MM.1S (cell line): ENCODE data around the gene SORCS2.

Source experiments
- DNase-seq: peaks from one replicate; pipeline ENCODE4 v3.0.0-alpha.2; 2015
- H2AFZ ChIP-seq: fragments of 300-600 bp; sonication (generic); 2 replicates; pipeline ENCODE4 v1.6.0; 2016; ENCODE audit warnings: antibody characterized with exemption, low read length
- H3F3A ChIP-seq: fragments of 300-600 bp; sonication (generic); 2 replicates; pipeline ENCODE4 v1.6.1; 2016; ENCODE audit warnings: mild to moderate bottlenecking, antibody characterized with exemption, low read length, moderate library complexity, mixed read lengths; ENCODE audit not compliant: insufficient read depth
- H3K27ac ChIP-seq: fragments of 300-600 bp; sonication (generic); 2 replicates; pipeline ENCODE4 v1.5.1; 2016; ENCODE audit warnings: mild to moderate bottlenecking, low read length
- H3K27me3 ChIP-seq: fragments of 300-600 bp; sonication (generic); replicated peaks from 2 replicates; pipeline ENCODE4 v1.6.0; 2016; ENCODE audit warnings: low read length; ENCODE audit not compliant: insufficient read depth
- H3K36me3 ChIP-seq: fragments of 300-600 bp; sonication (generic); replicated peaks from 2 replicates; pipeline ENCODE4 v1.6.1; 2016; ENCODE audit warnings: mild to moderate bottlenecking, low read length, mixed read lengths; ENCODE audit not compliant: insufficient read depth
- H3K4me1 ChIP-seq: fragments of 300-600 bp; sonication (generic); 2 replicates; pipeline ENCODE4 v1.6.1; 2016; ENCODE audit warnings: low read length, mixed read lengths
- H3K4me2 ChIP-seq: fragments of 300-600 bp; sonication (generic); 2 replicates; pipeline ENCODE4 v1.6.0; 2016; ENCODE audit warnings: low read depth, low read length
- H3K4me3 ChIP-seq: fragments of 300-600 bp; sonication (generic); 2 replicates; pipeline ENCODE4 v1.5.1; 2016; ENCODE audit warnings: low read length, mixed read lengths
- H3K79me2 ChIP-seq: fragments of 300-600 bp; sonication (generic); 2 replicates; pipeline ENCODE4 v1.6.1; 2016; ENCODE audit warnings: mixed run types, low read length, mixed read lengths
- H3K9ac ChIP-seq: fragments of 300-600 bp; sonication (generic); 2 replicates; pipeline ENCODE4 v1.6.1; 2016; ENCODE audit warnings: low read length, mixed read lengths
- H3K9me2 ChIP-seq: fragments of 300-600 bp; sonication (generic); replicated peaks from 2 replicates; pipeline ENCODE4 v1.6.1; 2016; ENCODE audit warnings: mild to moderate bottlenecking, low read length, mixed read lengths; ENCODE audit not compliant: insufficient read depth
- H3K9me3 ChIP-seq: fragments of 300-600 bp; sonication (generic); replicated peaks from 2 replicates; pipeline ENCODE4 v1.6.1; 2016; ENCODE audit warnings: mild to moderate bottlenecking, low read length, mixed read lengths; ENCODE audit not compliant: insufficient read depth
- H4K20me1 ChIP-seq: fragments of 300-600 bp; sonication (generic); 2 replicates; pipeline ENCODE4 v1.6.1; 2016; ENCODE audit warnings: mild to moderate bottlenecking, low read length, moderate library complexity, mixed read lengths; ENCODE audit not compliant: insufficient read depth
- CTCF ChIP-seq: fragments of 300-600 bp; sonication (generic); IDR thresholded peaks from 2 replicates; pipeline ENCODE4 v1.5.1; 2016; ENCODE audit warnings: antibody characterized with exemption, low read length, mixed read lengths
- EZH2 ChIP-seq: fragments of 300-600 bp; sonication (generic); optimal IDR thresholded peaks from 2 replicates; pipeline ENCODE3; 2017; ENCODE audit warnings: low read depth, mild to moderate bottlenecking, antibody characterized with exemption, low read length, mixed read lengths
- EZH2phosphoT487 ChIP-seq: fragments of 300-600 bp; sonication (generic); IDR thresholded peaks from 2 replicates; pipeline ENCODE4 v1.6.1; 2018; ENCODE audit warnings: antibody characterized with exemption, low read length

The SORCS2 gene

GRCh38 chr4:7652906-7653305, 460.6 kb downstream of the SORCS2 start:
- peaks cover 93% of the 10 kb centered on the region for H3K27me3 ChIP-seq
- H3F3A ChIP-seq, result no peaks in the 10 kb centered on the region
- no peaks in the 10 kb centered on the region for H3K9me2 ChIP-seq
- no peak overlapping the region for H3K9ac ChIP-seq
- no peak overlapping the region for H2AFZ ChIP-seq
- TF ChIP-seq CTCF, result no peak
- TF ChIP-seq EZH2, result no peak
- TF ChIP-seq EZH2phosphoT487, result no peak
- no peak overlapping the region for H3K4me3 ChIP-seq
- no peaks in the 10 kb centered on the region for H3K36me3 ChIP-seq
- H3K79me2 ChIP-seq, result no peaks in the 10 kb centered on the region
- no peaks in the 10 kb centered on the region for H3K4me1 ChIP-seq
- no peaks in the 10 kb centered on the region for H3K9me3 ChIP-seq
- no peak for DNase-seq
- no peak overlapping the region for H3K27ac ChIP-seq
- H4K20me1 ChIP-seq, result no peaks in the 10 kb centered on the region; the same call in 1 of the 2 replicates
- no peak overlapping the region for H3K4me2 ChIP-seq

GRCh38 chr4:7653510-7654369, 461.4 kb downstream of the SORCS2 start:
- Histone ChIP-seq H3K27me3 (peaks cover 91% of the 10 kb centered on the region), H3K9ac (no peak overlapping the region), H3K4me3 (no peak overlapping the region), H3K4me1 (no peaks in the 10 kb centered on the region), H3F3A (no peaks in the 10 kb centered on the region), H3K36me3 (no peaks in the 10 kb centered on the region), H3K4me2 (no peak overlapping the region), H3K79me2 (no peaks in the 10 kb centered on the region), H2AFZ (no peak overlapping the region), H3K9me3 (no peaks in the 10 kb centered on the region), H4K20me1 (no peaks in the 10 kb centered on the region; the same call in 1 of the 2 replicates), H3K9me2 (no peaks in the 10 kb centered on the region), H3K27ac (no peak overlapping the region)
- TF ChIP-seq EZH2phosphoT487 (no peak), CTCF (no peak), EZH2 (no peak)
- DNase-seq, result no peak

- H3K9me2 ChIP-seq, result no peaks in the 10 kb centered on the region
- no peak overlapping the region for H2AFZ ChIP-seq
- no peaks in the 10 kb centered on the region for H3K79me2 ChIP-seq
- H3K36me3 ChIP-seq, result no peaks in the 10 kb centered on the region
- no peak overlapping the region for H3K9ac ChIP-seq
- TF ChIP-seq EZH2phosphoT487 (no peak), EZH2 (no peak), CTCF (no peak)
- no peak overlapping the region for H3K4me3 ChIP-seq
- H4K20me1 ChIP-seq, result no peaks in the 10 kb centered on the region; the same call in 1 of the 2 replicates
- H3K9me3 ChIP-seq, result no peaks in the 10 kb centered on the region
- no peaks in the 10 kb centered on the region for H3F3A ChIP-seq
- H3K4me1 ChIP-seq, result no peaks in the 10 kb centered on the region
- peaks cover 91% of the 10 kb centered on the region for H3K27me3 ChIP-seq
- H3K4me2 ChIP-seq, result no peak overlapping the region
- no peak for DNase-seq
- no peak overlapping the region for H3K27ac ChIP-seq
These were observed 462.5 kb downstream of the SORCS2 start for GRCh38 chr4:7654550-7655445.
